H1 (cell line): ENCODE measurements around the gene IER3IP1. TPM values are rescaled to one million over a fixed set of nuclear protein-coding genes. Genes with fewer than 3 reads are reported as not detected.

Experiments used
- CTCF ChIA-PET: fragments of 300-600 bp; sonication (Branson Sonifier 250); formaldehyde crosslinking; loops from one replicate; lab custom pipeline; 2021; ENCODE audit not compliant: partially characterized antibody; lab: Charles Lee
- POLR2A ChIA-PET: fragments of 300-600 bp; sonication (Branson Sonifier 250); formaldehyde crosslinking; loops from one replicate; lab custom pipeline; 2021; ENCODE audit warnings: inconsistent platforms; ENCODE audit not compliant: partially characterized antibody; lab: Charles Lee
- DNase-seq, 2 experiments: peaks; one replicate each; pipeline versions ENCODE4 v3.0.0 to v3.0.0-alpha.2; 2010 to 2022; ENCODE audit warnings: low spot score in 2 of 2, low read depth in 1 of 2, mixed read lengths in 1 of 2
- FAIRE-seq: peaks from 2 replicates; lab custom pipeline; 2011; peaks lifted over from hg19 to GRCh38; lab: Jason Lieb, UNC
- H2AFZ ChIP-seq: 2 replicates; pipeline ENCODE4 v1.8.1; 2012; ENCODE audit warnings: low read length, inconsistent platforms
- H2AK5ac ChIP-seq: 2 replicates; pipeline ENCODE4 v1.6.1; 2013; ENCODE audit warnings: low read depth, low read length
- H2BK120ac ChIP-seq: replicated peaks from 2 replicates; pipeline ENCODE3; 2013; ENCODE audit warnings: low read depth, low read length, inconsistent platforms
- H2BK12ac ChIP-seq: 2 replicates; pipeline ENCODE4 v1.6.1; 2013; ENCODE audit warnings: low read depth, low read length
- H2BK15ac ChIP-seq: 2 replicates; pipeline ENCODE4 v1.6.1; 2013; ENCODE audit warnings: low read length
- H2BK20ac ChIP-seq: 2 replicates; pipeline ENCODE4 v1.6.1; 2013; ENCODE audit warnings: low read length
- H2BK5ac ChIP-seq: 2 replicates; pipeline ENCODE4 v1.6.1; 2013; ENCODE audit warnings: low read depth, low read length
- H3K14ac ChIP-seq: 2 replicates; pipeline ENCODE4 v1.6.1; 2013; ENCODE audit warnings: inconsistent platforms; ENCODE audit not compliant: insufficient read length
- H3K18ac ChIP-seq: 2 replicates; pipeline ENCODE4 v1.6.1; 2013; ENCODE audit warnings: low read length; ENCODE audit errors: extremely low read depth
- H3K23ac ChIP-seq: 2 replicates; pipeline ENCODE4 v1.6.1; 2013; ENCODE audit warnings: inconsistent platforms; ENCODE audit not compliant: insufficient read length
- H3K23me2 ChIP-seq: 2 replicates; pipeline ENCODE4 v1.6.1; 2013; ENCODE audit warnings: low read depth, low read length
- H3K27ac ChIP-seq: 2 replicates; pipeline ENCODE4 v1.6.1; 2011; ENCODE audit warnings: low read depth, low read length, inconsistent platforms
- H3K27me3 ChIP-seq, 4 experiments: replicated peaks in 1 of 4; 1 replicate in 1 of 4; 2 replicates in 3 of 4; pipeline versions ENCODE4 v1.6.1 to v1.8.1; 2011 to 2013; ENCODE audit warnings: low read length in 3 of 4, mild to moderate bottlenecking in 3 of 4, inconsistent platforms in 2 of 4, mixed read lengths in 2 of 4, moderate library complexity in 1 of 4; ENCODE audit not compliant: control insufficient read depth in 3 of 4, insufficient read depth in 3 of 4; ENCODE audit errors: extremely low read depth in 1 of 4
- H3K36me3 ChIP-seq, 4 experiments: 2 replicates each; pipeline versions ENCODE4 v1.6.1 to v1.8.1; 2011 to 2013; ENCODE audit warnings: mild to moderate bottlenecking in 4 of 4, low read length in 3 of 4, moderate library complexity in 2 of 4, control low read depth in 1 of 4, inconsistent platforms in 1 of 4; ENCODE audit not compliant: insufficient read depth in 4 of 4, control insufficient read depth in 2 of 4
- H3K4ac ChIP-seq: replicated peaks from 2 replicates; pipeline ENCODE3; 2013; ENCODE audit warnings: low read length, low read depth, mixed read lengths, inconsistent platforms; ENCODE audit not compliant: insufficient read length
- H3K4me1 ChIP-seq, 4 experiments: replicated peaks in 1 of 4; 1 replicate in 1 of 4; 2 replicates in 3 of 4; pipeline versions ENCODE4 v1.6.1 to v1.8.1; 2011 to 2013; ENCODE audit warnings: low read length in 3 of 4, inconsistent platforms in 2 of 4, mixed read lengths in 1 of 4; ENCODE audit not compliant: insufficient read depth in 4 of 4, control insufficient read depth in 3 of 4
- H3K4me2 ChIP-seq, 2 experiments: 2 replicates each; pipeline versions ENCODE4 v1.6.1 to v1.8.1; 2011 to 2013; ENCODE audit warnings: low read depth in 2 of 2, low read length in 2 of 2, control low read depth in 1 of 2, inconsistent platforms in 1 of 2, mild to moderate bottlenecking in 1 of 2; ENCODE audit not compliant: insufficient read depth in 1 of 2
- H3K4me3 ChIP-seq, 4 experiments: fragments of 200-600, 300-600 bp in 1 of 4; sonication (generic), shearing (Covaris generic), sonication (Bioruptor Twin) in 1 of 4; 2 replicates each; pipeline versions ENCODE4 v1.5.1 to v1.8.1; 2011 to 2016; ENCODE audit warnings: low read length in 4 of 4, low read depth in 3 of 4, control low read depth in 2 of 4, inconsistent platforms in 2 of 4, mild to moderate bottlenecking in 2 of 4, mixed read lengths in 1 of 4, moderate library complexity in 1 of 4; ENCODE audit not compliant: insufficient read depth in 2 of 4; ENCODE audit errors: extremely low read depth in 1 of 4
- H3K56ac ChIP-seq: replicated peaks from 2 replicates; pipeline ENCODE3; 2013; ENCODE audit warnings: low read depth, mild to moderate bottlenecking, mixed read lengths, low read length, inconsistent platforms; ENCODE audit not compliant: insufficient read length
- H3K79me1 ChIP-seq: 2 replicates; pipeline ENCODE4 v1.6.1; 2013; ENCODE audit warnings: low read depth, low read length, control low read depth
- H3K79me2 ChIP-seq, 2 experiments: 2 replicates each; pipeline versions ENCODE4 v1.6.1 to v1.8.1; 2012 to 2013; ENCODE audit warnings: low read length in 2 of 2, mild to moderate bottlenecking in 2 of 2, inconsistent platforms in 1 of 2; ENCODE audit not compliant: insufficient read depth in 2 of 2, control insufficient read depth in 1 of 2
- H3K9ac ChIP-seq, 4 experiments: replicated peaks in 1 of 4; 1 replicate in 1 of 4; 2 replicates in 3 of 4; pipeline versions ENCODE4 v1.6.1 to v1.8.1; 2011 to 2013; ENCODE audit warnings: low read depth in 3 of 4, low read length in 3 of 4, control low read depth in 2 of 4, mild to moderate bottlenecking in 2 of 4, moderate library complexity in 2 of 4, inconsistent platforms in 1 of 4; ENCODE audit errors: extremely low read depth in 1 of 4
- H3K9me3 ChIP-seq, 2 experiments: 2 replicates each; pipeline versions ENCODE4 v1.6.1 to v1.8.1; 2012 to 2013; ENCODE audit warnings: mild to moderate bottlenecking in 2 of 2, moderate library complexity in 2 of 2, control low read depth in 1 of 2, inconsistent platforms in 1 of 2, low read depth in 1 of 2, low read length in 1 of 2, mixed read lengths in 1 of 2; ENCODE audit not compliant: insufficient read depth in 2 of 2
- H4K20me1 ChIP-seq, 2 experiments: replicated peaks in 1 of 2; 2 replicates each; pipeline versions ENCODE3 to v1.8.1; 2011 to 2013; ENCODE audit warnings: inconsistent platforms in 2 of 2, low read length in 2 of 2, mild to moderate bottlenecking in 1 of 2; ENCODE audit not compliant: insufficient read depth in 2 of 2, control insufficient read depth in 1 of 2
- H4K5ac ChIP-seq: 2 replicates; pipeline ENCODE4 v1.6.1; 2013; ENCODE audit warnings: low read length, low read depth, mixed read lengths, inconsistent platforms; ENCODE audit not compliant: insufficient read length
- H4K8ac ChIP-seq: 2 replicates; pipeline ENCODE4 v1.8.0; 2013; ENCODE audit warnings: mild to moderate bottlenecking, moderate library complexity, low read length, inconsistent platforms; ENCODE audit not compliant: insufficient read depth; ENCODE audit errors: extremely low read depth
- H4K91ac ChIP-seq: replicated peaks from 2 replicates; pipeline ENCODE3; 2013; ENCODE audit warnings: low read length, mixed read lengths, inconsistent platforms; ENCODE audit not compliant: insufficient read length
- CHD2 ChIP-seq: IDR thresholded peaks from 2 replicates; pipeline ENCODE4 v1.6.1; 2012; ENCODE audit warnings: low read length, improper control_type of control experiment
- CREB1 ChIP-seq: IDR thresholded peaks from 2 replicates; pipeline ENCODE4 v1.6.1; 2012; ENCODE audit warnings: inconsistent platforms
- EGR1 ChIP-seq: IDR thresholded peaks from 2 replicates; pipeline ENCODE4 v1.6.1; 2011; ENCODE audit warnings: low read depth, low read length, borderline replicate concordance
- EZH2 ChIP-seq: fragments of 200-600 bp; sonication (generic); IDR thresholded peaks from 2 replicates; pipeline ENCODE4 v1.7.1; 2012; ENCODE audit warnings: low read depth, mild to moderate bottlenecking, moderate library complexity, low read length, inconsistent platforms; ENCODE audit not compliant: severe bottlenecking
- JUND ChIP-seq: IDR thresholded peaks from 2 replicates; pipeline ENCODE4 v1.6.1; 2011; ENCODE audit warnings: mild to moderate bottlenecking, improper control_type of control experiment, low read length
- RAD21 ChIP-seq, 2 experiments: IDR thresholded peaks in 1 of 2; conservative IDR thresholded peaks in 1 of 2; 2 replicates each; pipeline ENCODE4 v1.6.1; 2011; ENCODE audit warnings: low read depth in 2 of 2, low read length in 2 of 2, improper control_type of control experiment in 1 of 2, inconsistent platforms in 1 of 2, mild to moderate bottlenecking in 1 of 2, moderate library complexity in 1 of 2
- WGBS, 2 experiments: shearing (Covaris generic) in 1 of 2; methylation state at CpG; one replicate each; pipeline versions ENCODE4 v1.1.6 to v1.1.7; 2013 to 2015; ENCODE audit warnings: low lambda C conversion rate in 2 of 2, mixed read lengths in 2 of 2, inconsistent platforms in 1 of 2, low coverage in 1 of 2, missing lambda C conversion rate in 1 of 2; ENCODE audit not compliant: insufficient replicate concordance in 2 of 2, insufficient coverage in 1 of 2, insufficient read length in 1 of 2; ENCODE audit errors: extremely low coverage in 1 of 2, missing lambda C conversion rate in 1 of 2; 5-methylcytosine and 5-hydroxymethylcytosine counted together
- polyA plus RNA-seq, 7 experiments: library from polyadenylated mRNA; depleted of rRNA in 3 of 7; stranded (reverse) in 5 of 7; unstranded in 2 of 7; fragments of >200 nt in 5 of 7; fragments of 200-250 nt in 2 of 7; gene quantifications; 1 replicate in 5 of 7; 2 replicates in 1 of 7; 4 replicates in 1 of 7; pipeline versions ENCODE4 v1.2.1 to v1.2.3, GENCODE V29; 2011 to 2013; ENCODE audit warnings: missing spikeins in 2 of 7, mixed read lengths in 2 of 7
- total RNA-seq: library from RNA; stranded (reverse); fragmentation: NEBNext Ultra II Directional; extraction: Animal tissue kit (Norgen Biotek cat#: 25700); gene quantifications from 2 replicates; pipeline ENCODE4 v1.2.1, GENCODE V29; 2021
- TF ChIP-seq, protein P1 (sequence below): IDR thresholded peaks from 2 replicates; pipeline ENCODE4 v1.6.1; 2011; ENCODE audit warnings: low read depth, mild to moderate bottlenecking, low read length; ENCODE audit not compliant: insufficient read depth
- TF ChIP-seq, protein P2 (sequence below): IDR thresholded peaks from 2 replicates; pipeline ENCODE4 v1.6.1; 2012; ENCODE audit warnings: inconsistent platforms

The IER3IP1 gene
- total and polyA plus RNA-seq, 2 of the 8 experiments (the other 6 are each of a cell fraction or from before 2014, with no cell fraction given): 6.0 to 8.5 TPM

DNA sequence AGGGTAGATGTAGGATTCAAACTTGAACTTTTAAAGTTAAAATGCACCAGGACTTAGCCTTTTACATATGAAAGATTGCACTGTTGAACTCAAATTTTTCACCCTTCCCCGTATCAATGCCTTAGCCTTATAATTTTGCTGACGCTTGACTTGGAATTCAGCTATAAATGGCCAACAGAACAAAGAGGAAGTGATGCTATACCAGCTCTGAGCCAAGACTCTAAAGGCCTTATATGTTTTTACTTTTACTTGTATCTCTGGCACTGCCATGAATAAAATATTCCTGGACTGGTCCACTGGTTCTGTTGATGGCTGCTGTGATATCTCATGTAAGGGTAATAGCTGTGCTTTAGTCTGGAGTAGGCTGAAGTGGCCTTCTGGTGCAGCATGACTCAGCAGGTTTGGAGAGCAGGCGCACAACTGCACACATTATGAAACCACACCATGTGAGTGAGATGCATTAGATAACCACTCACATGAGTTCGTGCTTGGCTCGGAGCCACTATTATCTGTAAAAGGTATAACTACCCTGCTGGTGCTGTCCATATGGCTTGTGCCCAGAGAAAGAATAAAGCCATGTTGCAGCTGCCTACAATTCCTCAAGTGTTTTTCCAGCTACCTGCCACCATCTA lies 8.4 kb upstream of the IER3IP1 start:
- Histone ChIP-seq H4K20me1 (no peaks in the 10 kb centered on the region), H3K23ac (no peak overlapping the region), H3K23me2 (no peaks in the 10 kb centered on the region), H2BK5ac (no peak overlapping the region), H2BK20ac (no peak overlapping the region), H3K27ac (no peak overlapping the region), H2BK12ac (no peak overlapping the region), H3K4me2 (no peak overlapping the region), H3K27me3 (no peaks in the 10 kb centered on the region), H3K4me1 (no peaks in the 10 kb centered on the region; a peak in 1 of 7 replicates), H3K79me2 (no peaks in the 10 kb centered on the region), H4K91ac (no peak overlapping the region), H3K9me3 (peaks cover 14 to 16% of the 10 kb centered on the region in 2 experiments), H2AK5ac (no peak overlapping the region), H3K4me3 (no peak overlapping the region), H4K5ac (no peak overlapping the region), H3K56ac (no peak overlapping the region), H2BK15ac (no peak overlapping the region), H3K14ac (no peak overlapping the region), H3K36me3 (no peaks in the 10 kb centered on the region), H3K9ac (no peak overlapping the region), H2AFZ (no peak overlapping the region), H4K8ac (no peak overlapping the region), H3K18ac (no peak overlapping the region), H3K4ac (no peak overlapping the region), H3K79me1 (no peaks in the 10 kb centered on the region), H2BK120ac (no peak overlapping the region)
- 71% methylated on average over 5 of the region's 5 CpGs; no CpG with 5 or more reads in 1 of the 2 experiments for WGBS, 2 experiments
- POLR2A ChIA-PET: interaction anchor here (0.6 kb wide), 1 partner anchor 747 kb away, joined by 4 read pairs; no protein-coding TSS in a partner anchor
- DNase-seq (no peak), FAIRE-seq (no peak)
- TF ChIP-seq CREB1 (no peak), RAD21 (IDR thresholded peaks at IDR 0.05 in 1 of 2, conservative IDR thresholded peaks at IDR 0.05 in 1 of 2; ENCODE audit: low read depth in 2 of 2, low read length in 2 of 2) (no peak), EZH2 (no peak), EGR1 (no peak), CHD2 (no peak), JUND (no peak)
- TF ChIP-seq, protein P1, sequence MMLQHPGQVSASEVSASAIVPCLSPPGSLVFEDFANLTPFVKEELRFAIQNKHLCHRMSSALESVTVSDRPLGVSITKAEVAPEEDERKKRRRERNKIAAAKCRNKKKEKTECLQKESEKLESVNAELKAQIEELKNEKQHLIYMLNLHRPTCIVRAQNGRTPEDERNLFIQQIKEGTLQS: no peak
- TF ChIP-seq, protein P2, sequence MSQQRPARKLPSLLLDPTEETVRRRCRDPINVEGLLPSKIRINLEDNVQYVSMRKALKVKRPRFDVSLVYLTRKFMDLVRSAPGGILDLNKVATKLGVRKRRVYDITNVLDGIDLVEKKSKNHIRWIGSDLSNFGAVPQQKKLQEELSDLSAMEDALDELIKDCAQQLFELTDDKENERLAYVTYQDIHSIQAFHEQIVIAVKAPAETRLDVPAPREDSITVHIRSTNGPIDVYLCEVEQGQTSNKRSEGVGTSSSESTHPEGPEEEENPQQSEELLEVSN: no peak
- CTCF ChIA-PET: interaction anchor here (0.5 to 1.7 kb wide), 2 partner anchors 8 to 20 kb away, joined by 3 to 7 read pairs; no protein-coding TSS in a partner anchor
